Activated CD8-positive, alpha-beta memory T cell treated with anti-CD3 and anti-CD28 coated beads for 48 hours (primary cell): Measurements from ENCODE around the gene PI4KA.
A peak's percentile ranks its signal among the peaks of the same experiment; 100 is the strongest.

Experiments used
- DNase-seq, 3 experiments: peaks; one replicate each; pipeline ENCODE4 v3.0.0-alpha.2; 2020; ENCODE audit warnings: low read depth in 2 of 3, low spot score in 2 of 3

PI4KA gene

DNA sequence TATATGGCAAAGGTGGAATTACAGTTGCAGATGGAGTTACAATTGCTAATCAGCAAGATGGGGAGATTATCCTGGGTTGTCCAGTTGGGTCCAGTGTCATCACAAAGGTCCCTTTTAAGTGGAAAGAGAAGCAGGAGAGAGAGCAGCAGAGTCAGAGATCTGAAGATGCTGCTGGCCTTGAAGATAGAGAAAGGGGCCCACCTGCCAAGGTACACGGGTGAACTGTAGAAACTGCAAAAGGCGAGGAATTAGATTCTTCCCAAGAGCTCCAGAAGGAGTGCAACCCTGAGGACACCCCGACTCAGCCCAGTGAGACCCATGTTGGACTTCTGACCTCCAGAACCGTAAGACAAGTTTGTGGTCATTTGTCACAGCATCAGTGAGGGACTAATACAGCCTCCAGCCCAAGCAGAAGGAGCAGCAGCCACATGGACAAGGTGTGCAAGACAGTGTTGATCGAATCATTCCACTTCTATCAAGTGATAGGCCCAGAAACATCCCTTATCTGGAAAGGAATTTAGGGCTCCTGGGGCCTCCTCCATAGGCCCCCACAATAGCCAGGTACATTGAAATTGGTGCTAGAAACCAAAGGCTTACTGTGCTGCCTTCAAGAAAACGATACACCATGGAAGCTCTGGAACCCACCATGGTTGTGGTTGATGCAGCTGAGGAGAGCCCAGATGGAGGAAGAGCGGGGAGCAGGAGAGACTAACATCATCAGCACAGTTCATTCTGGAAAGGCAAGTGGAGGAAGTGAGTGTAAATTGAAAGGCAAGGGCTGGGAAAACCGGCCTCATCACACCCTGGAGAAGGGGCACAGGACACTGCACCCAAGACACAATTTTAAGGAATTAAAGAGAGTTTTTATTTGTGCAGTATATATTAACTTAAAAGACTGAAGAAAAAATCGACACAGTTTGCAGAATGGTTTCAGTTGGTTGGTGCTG lies 23.5 kb upstream of the PI4KA start:
- no peak for DNase-seq

DNA sequence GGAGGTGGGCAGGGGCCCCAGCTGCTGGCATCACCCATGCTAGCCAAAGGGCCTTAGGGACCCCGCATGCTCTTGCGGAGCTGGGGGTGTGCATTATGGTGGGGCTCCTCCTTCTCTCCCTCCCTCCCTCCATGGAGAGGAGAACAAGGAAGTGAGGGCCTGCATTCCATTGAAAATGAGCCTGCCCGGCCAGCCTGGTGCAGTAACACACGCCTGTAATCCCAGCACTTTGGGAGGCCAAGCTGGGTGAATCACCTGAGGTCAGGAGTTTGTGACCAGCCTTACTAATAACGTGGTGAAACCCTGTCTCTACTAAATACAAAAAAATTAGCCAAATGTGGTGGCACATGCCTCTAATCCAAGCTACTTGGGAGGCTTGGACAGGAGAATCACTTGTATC lies 22.6 kb upstream of the PI4KA start:
- DNase-seq = no peak

DNA sequence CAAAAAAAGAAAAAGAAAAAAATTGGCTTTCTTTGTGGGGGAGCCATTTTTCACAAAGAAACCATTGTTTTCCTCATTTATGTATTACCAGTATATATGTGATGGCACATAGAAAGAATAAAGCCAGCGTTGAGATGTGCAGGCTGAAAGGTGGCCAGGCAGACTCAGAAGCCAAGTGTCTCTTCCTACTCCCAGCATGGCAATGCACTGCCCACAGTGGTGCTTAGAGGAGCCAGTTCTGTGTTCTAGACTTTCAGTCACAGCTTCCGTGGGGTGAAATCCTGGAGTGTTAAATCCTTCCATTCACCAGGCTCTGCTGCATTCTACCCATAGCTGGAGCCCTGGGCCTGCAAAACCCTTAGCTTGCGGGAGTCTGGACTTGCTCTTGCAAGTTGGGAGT lies 19.1 kb upstream of the PI4KA start:
- no peak for DNase-seq

DNA sequence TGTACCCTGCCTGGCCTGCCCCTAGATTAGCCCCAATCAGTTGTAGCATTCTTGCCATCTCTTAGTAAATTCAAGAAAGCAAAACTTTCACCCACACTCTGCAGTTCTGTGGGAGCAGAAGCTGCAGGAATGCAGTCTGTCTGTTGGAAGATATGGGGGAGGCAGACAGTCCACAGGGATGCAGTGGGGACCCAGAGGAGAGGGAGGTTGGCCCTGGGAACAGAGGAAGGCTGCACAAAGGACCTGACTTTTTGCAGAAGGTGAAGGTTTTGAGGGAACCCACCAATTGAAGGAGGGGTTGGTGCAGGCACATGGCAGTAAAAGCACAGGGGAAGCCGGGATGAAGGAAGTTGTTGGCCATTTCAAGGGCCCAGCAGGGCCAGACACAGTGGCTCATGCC lies 16.7 kb upstream of the PI4KA start:
- no peak for DNase-seq

DNA sequence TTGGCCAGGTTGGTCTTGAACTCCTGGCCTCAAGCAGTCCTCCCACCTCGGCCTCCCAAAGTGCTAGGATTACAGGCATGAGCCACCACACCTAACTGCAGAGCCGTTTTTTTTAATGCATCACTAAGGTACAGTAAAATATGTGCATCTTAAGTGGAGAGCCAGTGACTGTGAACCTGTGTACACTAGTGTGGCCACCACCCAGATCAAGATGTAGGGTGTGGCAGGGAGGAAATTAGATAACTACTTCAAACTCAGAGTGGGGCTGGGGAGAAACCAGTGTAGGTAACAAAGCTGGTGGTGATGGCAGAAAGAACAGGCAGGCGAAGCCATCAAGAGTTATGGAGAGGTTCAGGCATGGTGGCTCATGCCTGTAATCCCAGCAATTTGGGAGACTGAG lies 14.6 kb upstream of the PI4KA start:
- DNase-seq = no peak

DNA sequence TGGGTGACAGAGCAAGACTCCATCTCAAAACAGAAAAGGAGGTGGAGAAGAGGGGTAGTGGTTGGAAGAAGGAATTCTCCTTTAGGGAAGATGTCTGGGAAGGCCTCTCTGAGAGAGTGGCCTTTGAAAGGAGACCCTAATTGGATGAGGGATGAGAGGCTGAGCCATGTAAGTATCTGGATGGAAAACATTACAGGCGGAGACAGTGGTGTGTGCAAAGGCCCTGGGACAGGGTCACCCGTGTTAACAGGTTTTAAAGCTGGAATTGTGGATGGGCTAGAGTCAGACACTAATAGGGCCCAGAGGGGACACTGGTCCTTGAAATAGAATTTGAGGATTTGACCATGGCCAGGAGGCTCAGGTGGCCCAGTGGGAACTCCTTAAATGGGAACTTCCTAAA lies 10.6 kb upstream of the PI4KA start:
- DNase-seq = no peak

DNA sequence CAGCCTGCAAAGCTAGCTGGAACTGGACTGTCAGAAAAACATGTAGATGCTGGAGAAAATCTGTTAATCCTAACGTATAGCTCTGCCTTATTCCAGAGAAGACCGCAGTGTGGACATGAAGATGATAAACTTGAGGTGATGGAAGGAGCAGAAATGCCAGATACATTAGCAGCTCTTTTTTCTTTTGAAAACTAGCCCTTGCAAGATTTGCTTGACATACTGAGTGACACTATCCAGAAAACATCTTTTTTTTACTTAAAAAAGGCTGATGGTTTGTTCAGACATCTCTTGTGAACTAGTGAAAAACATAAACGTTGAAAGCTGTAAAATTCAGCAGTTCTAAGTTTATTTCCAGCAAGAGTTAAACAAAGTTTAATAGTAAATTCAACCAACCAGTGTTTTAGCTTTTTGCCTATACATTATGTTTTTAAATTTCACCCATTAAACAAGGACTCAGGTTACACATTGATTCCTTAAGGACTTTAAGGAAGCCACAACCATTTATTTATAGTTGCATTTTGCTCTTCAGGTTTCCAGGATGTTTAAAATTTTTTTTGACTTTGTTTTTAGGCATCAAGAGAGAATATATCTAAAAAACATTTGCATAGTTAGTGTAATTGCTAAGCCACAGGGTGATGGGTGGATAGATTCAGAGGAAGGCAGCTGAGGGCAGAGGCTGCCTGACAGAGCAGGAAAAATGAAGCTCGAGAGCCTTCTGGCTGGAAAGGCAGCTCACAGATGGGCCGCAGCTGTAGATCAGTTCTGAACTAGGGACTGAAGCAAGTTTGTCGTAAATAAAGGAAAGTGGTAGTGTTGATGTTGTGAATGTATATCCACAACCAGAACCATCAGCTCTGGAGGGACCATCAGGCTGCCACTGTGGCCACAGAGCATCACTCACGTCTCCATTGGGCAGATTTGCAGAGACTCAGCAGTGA lies 9.7 kb upstream of the PI4KA start:
- DNase-seq = no peak

DNA sequence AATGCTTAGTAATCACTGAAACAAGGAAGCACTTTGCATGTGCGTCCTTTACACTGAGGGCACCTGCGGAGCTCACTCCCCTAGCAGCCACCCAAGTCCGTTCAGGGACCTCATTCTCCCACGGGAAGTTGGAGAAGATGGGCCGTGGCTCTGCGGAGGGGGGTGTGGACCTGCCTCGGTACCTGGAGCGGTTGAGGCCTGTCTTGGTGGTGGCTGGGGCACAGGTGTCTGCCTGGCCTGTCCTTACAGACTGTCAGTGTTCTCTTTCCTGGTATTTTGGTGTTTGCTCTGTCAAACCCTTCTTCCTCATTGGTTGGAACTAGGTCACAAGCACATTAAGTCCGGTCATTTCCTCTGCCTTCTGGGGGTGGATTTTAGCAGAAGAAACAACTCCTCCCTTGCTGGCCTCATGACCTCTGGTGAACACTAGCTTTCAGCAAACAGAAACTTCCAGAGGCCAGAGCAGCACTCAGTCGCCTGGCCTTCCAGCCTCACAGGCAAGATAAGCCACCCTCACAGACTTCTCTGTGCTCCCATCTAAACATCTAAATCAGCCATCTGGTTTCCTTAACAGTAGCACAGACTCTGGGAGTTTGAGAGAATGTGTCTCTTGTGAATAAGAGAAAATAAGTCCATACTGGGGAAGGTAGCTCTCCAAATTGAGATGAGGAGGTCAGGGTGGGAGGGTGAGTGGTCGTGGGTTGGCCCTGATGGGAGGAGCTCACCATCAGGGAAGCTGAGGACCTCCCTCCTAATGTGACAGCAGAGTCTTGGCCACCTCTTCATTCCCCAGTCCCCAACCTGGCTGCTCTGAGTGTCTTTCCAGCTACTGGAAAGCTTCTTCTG lies 8.8 kb upstream of the PI4KA start:
- DNase-seq = no peak

DNA sequence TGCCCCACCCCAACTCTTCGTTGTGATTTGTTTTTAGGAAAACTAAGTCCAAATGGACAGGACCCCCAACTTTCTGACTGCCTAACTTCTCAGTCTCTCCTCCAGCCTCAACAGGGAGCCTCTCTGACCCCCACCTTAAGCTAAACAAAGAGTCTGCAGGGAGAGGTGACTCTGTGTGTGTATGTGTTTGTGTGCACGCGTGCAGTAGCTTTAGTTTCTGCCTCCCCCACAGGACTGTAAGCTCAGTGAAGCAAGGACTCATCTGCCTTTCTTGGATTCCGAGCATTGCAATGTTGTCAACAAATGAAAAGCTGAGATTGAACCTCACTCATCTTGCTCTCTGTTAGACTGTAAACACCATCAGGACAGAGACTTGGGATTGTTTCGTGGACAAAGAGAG lies 8.1 kb upstream of the PI4KA start:
- no peak for DNase-seq

DNA sequence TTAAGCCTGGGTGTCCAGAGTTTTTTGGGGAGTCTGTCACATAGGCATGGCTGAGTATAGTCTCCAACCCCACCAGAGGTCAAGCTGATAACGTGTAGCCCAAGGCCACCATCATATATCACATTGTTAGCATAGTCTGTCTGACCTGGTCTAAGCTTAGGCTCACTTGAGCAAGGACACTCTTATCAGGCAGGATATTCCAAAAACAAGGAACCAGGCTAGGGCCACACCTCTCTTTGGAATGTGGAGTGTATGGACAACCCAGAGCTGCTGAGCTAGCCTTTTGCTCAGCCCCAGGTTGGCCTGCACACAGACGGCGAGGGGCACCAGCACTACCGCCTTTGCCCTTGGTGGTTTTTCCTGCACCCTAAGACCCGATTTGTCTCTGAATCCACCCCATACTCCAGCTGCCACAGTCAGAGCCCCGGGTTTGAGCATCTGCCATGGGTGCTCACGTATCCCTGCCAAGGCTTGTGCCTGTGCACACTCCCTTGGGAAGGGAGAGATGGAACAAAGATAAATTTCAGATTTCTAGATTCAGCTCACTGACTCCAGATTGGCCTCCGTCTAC lies 7.3 kb upstream of the PI4KA start:
- no peak for DNase-seq

DNA sequence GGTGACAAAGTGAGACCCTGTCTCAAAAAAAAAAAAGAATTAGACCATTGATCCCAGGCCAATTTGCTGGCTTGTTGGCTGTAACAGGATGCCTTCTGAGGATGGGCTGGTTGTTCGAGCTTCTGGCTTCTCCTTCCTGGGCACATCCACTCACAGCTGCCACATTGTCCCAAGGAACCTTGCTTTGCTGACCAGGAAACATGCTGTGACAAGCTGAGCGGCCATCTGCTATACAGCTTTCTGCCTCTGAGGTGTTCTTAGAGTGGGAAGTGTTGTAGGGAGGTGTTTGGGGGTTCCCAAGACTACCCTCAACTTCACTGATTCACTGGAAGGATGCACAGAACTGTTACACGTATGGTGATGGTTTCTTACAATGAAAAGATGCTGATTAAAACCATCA lies 6.7 kb upstream of the PI4KA start:
- no peak for DNase-seq

DNA sequence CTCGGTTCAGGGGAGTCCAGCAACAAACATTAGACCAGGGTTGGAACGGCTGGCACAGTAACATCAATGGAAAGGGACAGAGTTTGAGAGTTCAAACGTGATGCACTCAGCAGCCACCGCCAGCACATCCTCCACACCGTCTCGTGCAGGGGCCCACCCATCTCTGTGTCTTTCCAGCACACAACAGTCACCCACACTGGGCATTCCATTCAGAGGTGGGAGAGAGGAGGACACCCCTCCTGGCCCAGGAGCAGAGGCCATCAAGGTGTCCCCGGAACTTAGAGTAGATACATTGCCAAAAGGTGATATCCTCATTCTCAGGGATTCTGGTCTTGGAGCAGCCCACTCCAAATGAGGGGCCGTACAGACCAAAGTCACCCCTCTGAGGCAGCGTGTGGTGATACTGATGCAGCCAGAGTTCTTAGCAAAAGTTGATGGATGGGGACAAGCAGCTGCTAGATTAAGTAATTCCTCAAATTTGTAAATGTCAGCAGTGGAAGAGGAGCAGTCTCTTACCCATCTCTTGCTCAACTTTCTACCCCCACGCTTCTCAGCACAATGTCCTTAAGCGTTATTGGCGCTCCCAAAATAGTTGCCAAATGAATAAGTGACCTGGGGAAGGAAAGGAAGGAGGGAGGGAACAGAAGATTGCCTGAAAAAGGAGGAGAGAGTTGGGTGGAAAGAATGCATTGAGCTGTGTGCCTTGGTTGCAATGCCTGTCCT lies 5.7 kb upstream of the PI4KA start:
- DNase-seq = no peak

DNA sequence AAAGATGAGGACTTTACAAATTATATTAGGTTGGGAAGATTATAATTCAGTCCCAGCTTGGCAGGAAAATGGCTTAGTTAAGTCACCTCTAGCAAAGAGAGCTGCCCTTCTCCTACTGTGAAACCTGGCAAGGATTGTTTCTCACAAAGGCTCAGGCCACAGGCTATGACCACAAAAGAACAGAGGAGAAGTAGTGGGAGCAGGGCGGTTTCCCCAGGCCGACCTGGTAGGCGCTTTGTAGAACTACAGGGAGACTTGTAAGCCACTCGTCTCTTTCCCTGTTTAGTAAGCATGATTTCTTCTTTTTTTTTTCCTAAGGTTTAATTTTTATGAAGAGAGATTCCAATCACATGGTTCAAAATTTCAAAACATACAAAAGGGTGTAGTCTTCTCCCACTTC lies 4.8 kb upstream of the PI4KA start:
- DNase-seq = no peak

DNA sequence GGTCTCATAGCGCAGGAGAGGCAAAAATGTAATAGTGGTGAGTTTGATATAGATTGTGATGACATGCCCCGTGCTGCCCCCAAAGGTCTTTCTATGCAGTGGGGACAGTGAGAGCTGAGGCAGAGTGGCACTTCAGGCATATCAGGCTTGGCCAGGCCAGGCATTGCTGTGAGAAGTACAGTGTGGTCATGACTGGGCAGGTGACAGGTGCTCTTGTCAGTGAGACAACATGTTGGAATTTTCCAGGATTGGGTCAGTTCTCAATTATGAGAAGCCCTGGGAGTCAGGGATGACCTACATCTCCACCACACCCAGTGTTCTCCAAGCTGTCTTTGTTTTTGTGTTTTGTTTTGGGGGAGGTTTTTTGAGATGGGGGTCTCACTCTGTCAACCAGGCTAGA lies 3.9 kb upstream of the PI4KA start:
- DNase-seq = no peak

DNA sequence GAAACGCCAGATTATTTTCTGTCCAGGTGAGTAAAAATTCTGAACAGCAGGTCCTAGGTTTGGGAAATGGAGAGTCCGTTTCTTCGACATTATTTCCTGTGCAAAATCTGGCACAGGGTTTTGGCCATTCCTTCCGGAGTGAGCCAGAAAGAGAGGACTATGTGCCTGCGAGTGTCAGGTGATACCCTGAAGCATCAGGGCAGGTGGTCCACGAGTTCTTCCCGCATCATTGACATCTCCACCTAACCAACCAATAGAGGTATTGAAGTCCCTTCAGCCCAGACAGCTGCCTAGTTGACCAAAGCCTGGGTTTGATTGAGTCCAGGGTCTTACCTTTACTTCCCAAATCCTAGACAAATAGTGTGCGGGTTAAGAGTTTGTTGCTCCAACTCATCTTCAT lies 1.0 kb upstream of the PI4KA start:
- DNase-seq = no peak

DNA sequence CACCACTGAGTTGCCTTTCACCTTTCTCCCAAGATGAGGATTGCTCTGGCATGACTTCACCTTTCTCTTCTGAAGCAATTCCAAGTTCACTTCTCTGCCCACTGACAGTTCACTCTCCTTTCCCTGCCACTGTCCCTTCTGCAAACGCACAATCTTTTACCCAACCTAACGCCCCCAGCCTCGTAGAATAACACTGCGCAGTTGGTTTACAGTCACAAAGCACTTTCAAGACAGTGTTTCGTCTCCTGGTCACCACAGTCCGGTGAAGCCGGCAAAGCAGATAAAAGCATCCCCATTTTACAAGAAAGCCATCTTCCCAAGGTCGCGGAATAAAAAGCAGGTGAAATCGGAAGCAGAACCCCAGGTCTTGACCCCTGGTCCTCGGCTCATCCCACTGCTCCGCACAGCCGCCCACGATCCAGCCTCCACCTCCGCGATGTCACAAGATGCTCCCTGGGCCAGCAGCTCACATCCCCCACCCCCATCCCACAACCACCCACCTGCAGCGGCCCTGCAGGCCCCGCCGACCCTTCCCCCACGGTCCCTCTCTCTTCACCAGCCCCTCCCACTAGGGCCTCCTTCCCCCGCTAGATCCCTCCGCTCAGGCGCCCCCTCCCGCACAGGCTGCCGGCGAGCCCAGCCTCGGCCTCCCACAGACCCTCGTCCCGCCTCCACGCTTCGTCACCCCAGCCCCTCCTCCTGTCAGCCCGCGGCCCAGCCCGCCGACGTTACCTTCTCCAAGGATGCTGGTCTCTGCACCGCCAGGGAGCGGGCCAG lies 585 bp downstream of the PI4KA start:
- DNase-seq = peak; percentile 61 to 65 (median 65)

DNA sequence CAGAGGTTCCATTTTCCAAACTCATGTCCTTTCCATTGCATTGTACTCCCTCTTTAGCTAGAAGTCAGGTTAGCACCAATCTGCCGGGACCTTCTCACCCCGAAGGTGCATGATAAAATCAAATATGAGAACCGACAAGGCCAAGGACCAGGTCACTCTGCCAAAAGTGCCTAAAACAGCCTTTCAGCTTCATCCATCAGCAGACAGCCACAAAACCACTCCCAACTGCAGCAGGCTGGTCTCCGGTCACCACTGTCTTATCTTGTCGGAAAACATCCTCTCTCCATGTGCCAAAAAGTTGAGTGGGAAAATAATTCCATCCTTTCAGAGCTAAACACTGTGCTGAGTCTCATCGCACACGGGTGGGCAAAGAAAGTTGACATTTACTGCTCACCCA lies 1.4 kb downstream of the PI4KA start:
- DNase-seq = no peak

DNA sequence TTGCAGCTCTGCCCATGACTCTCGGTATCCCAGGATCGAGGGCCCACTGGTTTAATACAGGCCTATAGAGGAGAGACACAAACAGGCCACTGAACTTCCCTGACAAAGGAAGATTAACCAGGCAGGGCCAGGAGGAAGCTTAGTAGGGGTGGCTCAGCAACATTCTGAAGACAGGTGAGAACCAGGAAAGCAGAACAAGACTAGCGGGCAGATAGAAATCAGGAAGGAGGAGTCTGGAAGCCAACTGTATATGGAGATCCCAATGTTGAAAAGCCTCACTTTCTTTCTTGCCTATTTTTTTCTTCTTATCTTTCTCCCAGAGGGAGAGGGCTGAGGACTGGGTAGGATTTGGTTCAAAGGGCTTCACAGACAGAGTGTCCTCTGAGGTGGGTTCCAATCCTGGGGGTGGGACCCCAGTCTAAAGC lies 5.4 kb downstream of the PI4KA start:
- no peak for DNase-seq

DNA sequence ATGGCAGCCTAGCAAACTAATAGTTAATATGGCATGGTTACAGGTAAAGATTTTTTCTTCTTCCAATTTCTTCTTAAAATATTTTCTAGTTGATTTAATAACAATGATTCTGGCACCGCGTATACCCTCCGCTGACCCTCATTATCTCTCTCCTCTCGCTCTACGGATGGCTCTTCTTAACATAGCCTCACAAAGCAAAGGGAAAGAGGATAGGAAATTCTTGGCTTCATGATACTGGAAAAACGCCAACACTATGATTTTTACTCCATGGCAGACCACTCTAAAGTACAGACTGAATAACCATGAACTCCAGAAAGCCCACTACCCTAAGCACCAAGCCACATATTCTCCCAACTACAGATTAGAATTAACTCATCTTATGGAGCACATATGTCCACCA lies 6.1 kb downstream of the PI4KA start:
- no peak for DNase-seq
